Astrocyte of the spinal cord (primary cell): ENCODE measurements around the gene AOPEP.

ENCODE experiments used
- DNase-seq: peaks from one replicate; pipeline ENCODE4 v3.0.0; 2011; ENCODE audit warnings: low read depth, low spot score
- H3K4me3 ChIP-seq: 2 replicates; pipeline ENCODE4 v1.5.1; 2011; ENCODE audit warnings: low read depth, mild to moderate bottlenecking, low read length, moderate library complexity
- in situ Hi-C: cut with HindIII; loops from 2 replicates; pipeline ENCODE4 v1.10.0; 2017; ENCODE audit warnings: low sequenced_read_pairs
- TF ChIP-seq, protein P1 (sequence below): IDR thresholded peaks from 2 replicates; pipeline ENCODE4 v1.5.1; 2012; ENCODE audit warnings: low read depth, mild to moderate bottlenecking, low read length, inconsistent platforms

The AOPEP gene

DNA sequence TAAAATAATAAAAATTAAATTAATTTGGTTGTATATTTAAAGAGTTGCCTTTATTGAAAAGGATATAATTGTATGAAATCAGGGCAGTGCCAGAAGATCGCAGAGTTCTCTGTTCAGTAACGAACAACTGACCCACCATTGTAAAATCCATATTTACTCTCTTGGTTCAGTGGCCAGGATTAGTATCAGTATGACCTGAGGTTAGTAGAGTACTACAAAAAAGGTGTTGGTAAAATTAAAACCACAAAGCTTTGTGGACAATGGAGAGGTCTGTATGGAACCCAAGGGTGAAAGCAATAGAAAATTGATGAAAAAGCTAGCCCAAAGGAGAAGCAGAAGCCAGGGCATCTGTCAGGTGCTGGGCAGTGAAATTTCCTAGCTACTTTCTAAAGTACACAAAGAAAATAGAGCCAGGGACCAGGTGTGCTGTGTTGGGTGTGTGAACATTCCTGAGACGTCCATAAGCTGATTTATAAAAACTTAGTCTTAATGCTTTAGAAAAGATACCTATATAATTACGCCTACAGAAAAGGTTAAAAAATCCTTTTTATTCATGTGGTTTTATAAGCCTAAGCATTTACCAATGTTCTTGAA, 159.5 kb downstream of the AOPEP start:
- in situ Hi-C loops, result no loop called here
- DNase-seq, result no peak
- no peak overlapping the region for H3K4me3 ChIP-seq
- TF ChIP-seq, protein P1, sequence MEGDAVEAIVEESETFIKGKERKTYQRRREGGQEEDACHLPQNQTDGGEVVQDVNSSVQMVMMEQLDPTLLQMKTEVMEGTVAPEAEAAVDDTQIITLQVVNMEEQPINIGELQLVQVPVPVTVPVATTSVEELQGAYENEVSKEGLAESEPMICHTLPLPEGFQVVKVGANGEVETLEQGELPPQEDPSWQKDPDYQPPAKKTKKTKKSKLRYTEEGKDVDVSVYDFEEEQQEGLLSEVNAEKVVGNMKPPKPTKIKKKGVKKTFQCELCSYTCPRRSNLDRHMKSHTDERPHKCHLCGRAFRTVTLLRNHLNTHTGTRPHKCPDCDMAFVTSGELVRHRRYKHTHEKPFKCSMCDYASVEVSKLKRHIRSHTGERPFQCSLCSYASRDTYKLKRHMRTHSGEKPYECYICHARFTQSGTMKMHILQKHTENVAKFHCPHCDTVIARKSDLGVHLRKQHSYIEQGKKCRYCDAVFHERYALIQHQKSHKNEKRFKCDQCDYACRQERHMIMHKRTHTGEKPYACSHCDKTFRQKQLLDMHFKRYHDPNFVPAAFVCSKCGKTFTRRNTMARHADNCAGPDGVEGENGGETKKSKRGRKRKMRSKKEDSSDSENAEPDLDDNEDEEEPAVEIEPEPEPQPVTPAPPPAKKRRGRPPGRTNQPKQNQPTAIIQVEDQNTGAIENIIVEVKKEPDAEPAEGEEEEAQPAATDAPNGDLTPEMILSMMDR, result no peak

DNA sequence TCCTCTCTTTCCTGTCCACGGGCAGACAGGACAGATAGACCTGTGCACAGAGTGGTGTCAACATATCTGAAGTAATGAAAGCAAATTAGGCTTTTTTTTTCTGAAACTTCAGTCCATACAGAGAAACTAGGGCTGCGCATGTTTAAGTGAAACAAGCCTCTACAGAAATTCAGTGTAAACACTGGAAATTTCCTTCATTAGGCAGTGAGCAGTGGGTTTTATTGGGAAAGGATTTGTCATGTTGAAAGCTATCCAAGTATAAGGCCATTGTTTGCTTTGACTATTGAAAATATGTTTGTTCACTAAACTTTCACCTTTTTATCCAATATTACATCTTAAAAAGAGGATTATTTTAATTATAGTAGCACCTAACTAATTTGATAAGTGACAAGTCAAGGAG, 161.2 kb downstream of the AOPEP start:
- DNase-seq, result no peak
- in situ Hi-C loops, result no loop called here
- no peak overlapping the region for H3K4me3 ChIP-seq
- TF ChIP-seq, protein P1, result no peak

DNA sequence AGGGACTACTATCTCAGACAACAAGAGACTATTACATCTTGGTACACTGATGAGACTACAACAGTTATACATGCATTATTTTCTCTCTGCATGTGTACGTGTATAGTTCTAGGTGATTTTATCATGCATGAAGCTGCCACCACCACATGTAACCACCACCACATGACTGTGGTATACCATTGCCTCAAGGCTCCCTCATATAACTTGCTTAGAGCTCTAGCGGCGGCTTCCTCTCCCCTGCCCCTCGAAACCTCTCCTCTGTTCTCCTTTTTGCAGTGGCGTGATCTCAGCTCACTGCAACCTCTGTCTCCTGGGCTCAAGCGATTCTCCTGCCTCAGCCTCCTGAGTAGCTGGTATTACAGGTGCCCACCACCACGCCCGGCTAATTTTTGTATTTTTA, 162.3 kb downstream of the AOPEP start:
- no peak for DNase-seq

DNA sequence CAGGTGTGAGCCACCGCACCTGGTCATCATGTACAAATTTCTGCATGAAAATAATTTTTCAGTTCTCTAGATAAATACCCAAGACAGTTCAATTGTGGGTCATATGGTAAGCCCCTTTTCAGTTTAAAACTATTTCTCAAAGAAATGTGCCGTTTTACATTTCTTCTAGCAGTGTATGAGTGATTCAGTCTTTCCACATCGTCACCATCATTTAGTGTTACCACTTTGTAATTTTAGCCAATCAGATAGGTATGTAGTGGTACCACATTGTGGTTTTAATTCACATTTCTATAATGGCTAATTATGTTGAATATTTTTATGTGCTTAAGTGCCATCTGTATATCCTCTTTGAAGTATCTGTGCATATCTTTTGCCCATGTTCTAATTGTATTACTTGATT, 163.1 kb downstream of the AOPEP start:
- TF ChIP-seq, protein P1, result no peak
- in situ Hi-C loops, result no loop called here
- DNase-seq, result no peak
- no peak overlapping the region for H3K4me3 ChIP-seq

More for the DNA sequence above, 162.3 kb downstream of the AOPEP start:
- in situ Hi-C loops, result no loop called here
- TF ChIP-seq, protein P1, result no peak
- H3K4me3 ChIP-seq, result no peak overlapping the region

DNA sequence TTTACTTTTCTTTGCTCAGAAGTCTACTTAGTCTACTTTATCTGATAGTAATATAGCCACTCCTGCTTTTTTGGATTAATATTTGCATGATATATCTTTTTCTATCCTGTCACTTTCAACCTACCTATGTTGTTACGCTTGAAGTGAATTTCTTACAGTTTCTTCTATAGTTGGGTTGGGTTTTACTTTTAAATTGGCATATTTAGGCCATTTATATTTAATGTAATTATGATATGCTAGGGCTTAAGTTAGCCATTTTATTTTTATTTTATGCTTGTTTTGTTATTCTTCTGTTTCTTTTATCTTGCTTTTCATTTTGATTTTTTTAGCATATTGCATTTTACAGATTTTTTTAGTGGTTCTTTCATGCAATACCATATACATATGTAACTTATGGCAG, 164.7 kb downstream of the AOPEP start:
- H3K4me3 ChIP-seq, result no peak overlapping the region
- in situ Hi-C loops, result no loop called here
- TF ChIP-seq, protein P1, result no peak
- no peak for DNase-seq

DNA sequence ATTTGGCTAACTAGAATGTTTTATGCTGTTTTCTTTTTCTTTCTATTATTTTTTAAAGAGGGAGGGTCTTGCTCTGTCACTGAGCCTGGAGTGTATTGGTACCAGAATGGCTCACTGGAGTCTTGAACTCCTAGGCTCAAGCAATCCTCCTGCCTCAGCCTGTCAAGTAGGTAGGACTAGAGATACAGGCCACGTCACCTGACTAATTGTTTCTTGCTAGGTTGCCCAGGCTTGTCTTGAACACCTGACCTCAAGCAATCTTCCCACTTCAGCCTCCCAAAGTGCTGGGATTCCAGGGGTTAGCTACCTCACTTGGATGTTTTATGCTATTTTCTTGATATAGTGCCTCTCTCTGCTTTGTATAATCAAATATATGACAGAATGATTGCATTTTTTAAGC, 166.2 kb downstream of the AOPEP start:
- TF ChIP-seq, protein P1, result no peak
- DNase-seq, result no peak
- no peak overlapping the region for H3K4me3 ChIP-seq
- in situ Hi-C loops, result no loop called here
